Heart left ventricle (tissue), 13 donors: ENCODE measurements around the gene ACTA2.

Experiments used
- CTCF ChIP-seq, 12 donors: fragments of 200-600 bp; sonication (generic) in 4 of 12; IDR thresholded peaks; one replicate each; pipeline versions ENCODE4 v1.5.0 to v1.8.0; 2018 to 2022; ENCODE audit warnings: antibody characterized with exemption in 12 of 12, mild to moderate bottlenecking in 5 of 12
- POLR2A ChIP-seq, 2 donors: fragments of 450-650 bp; IDR thresholded peaks; one replicate each; pipeline ENCODE4 v1.6.1; 2017; ENCODE audit warnings: antibody characterized with exemption in 2 of 2, mild to moderate bottlenecking in 2 of 2, moderate library complexity in 2 of 2
- donor health status: ischemic (EF 13 %, LVEDD 7.1; RV severe dilation, severe dysfunction).
- donor health status: DM: no; HTN: yes; CAD: no.
- donor health status: DM: no; HTN: no; CAD: no.
- donor health status: ischemic (EF 25% LVEDD 6.9; RV normal size, moderate dysfunction).
- donor health status: ischemic (EF 25% LVEDD 5.7; RV mildly dilated, moderate dysfunction).
- donor health status: ischemic (EF 35%, LVEDD 5.7; RV mildly dilated, moderate dysfunction).
- donor health status: nonischemic (EF 11% LVEDD 7.7; RV severe dilation, severe dysfunction).
- donor health status: DM: yes; HTN: yes; CAD: no.
- donor health status: PGD.
- donor health status: ischemic (EF 29% LVEDD 5.4; RV normal size, mild dysfunction).
- donor health status: nonischemic (EF 23%, LVEDD 6.1; RV moderate dilation, normal function).

- no peak for TF ChIP-seq CTCF (IDR thresholded peaks at IDR 0.05)
- no peak for TF ChIP-seq POLR2A (IDR thresholded peaks at IDR 0.05)
Measured at GRCh38 chr10:88922041-88922440, 30.5 kb downstream of the ACTA2 start.
